Measurements from ENCODE around the gene PIR. TPM values are rescaled to one million over a fixed set of nuclear protein-coding genes. Genes with fewer than 3 reads are reported as not detected.

Gene PIR
- total RNA-seq, 2 donors from 2014 or later, result 13.5 to 47.4 TPM

DNA sequence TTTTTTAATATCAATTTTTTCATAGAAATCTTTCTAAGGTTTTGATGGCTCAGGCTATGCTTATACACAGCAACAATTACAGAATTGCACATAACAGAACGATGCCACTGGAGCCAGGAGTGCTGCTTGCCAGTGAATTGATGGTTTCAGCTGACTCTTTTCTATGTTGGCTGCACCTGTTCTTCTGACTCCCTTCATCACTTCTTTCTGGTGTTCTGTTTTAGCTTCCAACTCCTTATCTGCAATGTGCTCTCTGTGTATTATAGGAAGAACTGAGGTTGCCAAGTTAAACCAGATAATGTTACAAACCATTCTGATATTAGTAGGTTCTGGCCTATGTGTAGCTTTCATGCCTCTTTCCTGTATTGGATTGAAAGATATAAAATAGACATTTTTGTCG, 97.3 kb downstream of the PIR start:
- DNase-seq (ENCODE audit: low spot score) (no peak), ATAC-seq (ENCODE audit: insufficient number of reproducible peaks, low FRiP score, low read depth) (no peak)
- H3K4me3 ChIP-seq, result no peak overlapping the region
- TF ChIP-seq, protein P1, sequence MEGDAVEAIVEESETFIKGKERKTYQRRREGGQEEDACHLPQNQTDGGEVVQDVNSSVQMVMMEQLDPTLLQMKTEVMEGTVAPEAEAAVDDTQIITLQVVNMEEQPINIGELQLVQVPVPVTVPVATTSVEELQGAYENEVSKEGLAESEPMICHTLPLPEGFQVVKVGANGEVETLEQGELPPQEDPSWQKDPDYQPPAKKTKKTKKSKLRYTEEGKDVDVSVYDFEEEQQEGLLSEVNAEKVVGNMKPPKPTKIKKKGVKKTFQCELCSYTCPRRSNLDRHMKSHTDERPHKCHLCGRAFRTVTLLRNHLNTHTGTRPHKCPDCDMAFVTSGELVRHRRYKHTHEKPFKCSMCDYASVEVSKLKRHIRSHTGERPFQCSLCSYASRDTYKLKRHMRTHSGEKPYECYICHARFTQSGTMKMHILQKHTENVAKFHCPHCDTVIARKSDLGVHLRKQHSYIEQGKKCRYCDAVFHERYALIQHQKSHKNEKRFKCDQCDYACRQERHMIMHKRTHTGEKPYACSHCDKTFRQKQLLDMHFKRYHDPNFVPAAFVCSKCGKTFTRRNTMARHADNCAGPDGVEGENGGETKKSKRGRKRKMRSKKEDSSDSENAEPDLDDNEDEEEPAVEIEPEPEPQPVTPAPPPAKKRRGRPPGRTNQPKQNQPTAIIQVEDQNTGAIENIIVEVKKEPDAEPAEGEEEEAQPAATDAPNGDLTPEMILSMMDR (IDR thresholded peaks at IDR 0.05), result no peak
- no peaks in the 10 kb centered on the region for H3K27me3 ChIP-seq (replicated peaks; ENCODE audit: insufficient read depth)
- H3K36me3 ChIP-seq, result no peaks in the 10 kb centered on the region
- no peaks in the 10 kb centered on the region for H3K9me3 ChIP-seq
- H3K27ac ChIP-seq, result no peak overlapping the region
- peaks cover 0 to 6% of the 10 kb centered on the region in 2 donors for H3K4me1 ChIP-seq (ENCODE audit: control insufficient read depth in 1 of 2, low read depth in 2 of 2)

DNA sequence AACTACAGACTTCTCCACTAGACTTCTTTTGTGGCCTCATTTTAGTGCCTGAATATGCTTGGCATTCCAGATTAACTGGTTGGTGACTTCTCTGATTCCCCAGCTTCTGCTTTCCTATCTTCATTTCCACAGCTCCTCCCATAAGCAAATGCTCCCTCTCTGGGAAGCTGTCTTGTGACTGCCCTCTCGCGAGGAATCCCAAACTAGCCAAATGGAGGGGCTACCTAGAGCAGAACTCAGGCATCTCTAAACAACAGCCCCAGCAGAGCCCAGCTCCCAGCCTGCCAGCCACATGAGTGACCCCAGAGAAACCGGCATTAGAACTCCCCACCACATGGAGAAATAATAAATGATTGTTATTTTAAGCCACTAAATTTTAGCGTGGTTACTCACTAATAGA, 101.3 kb downstream of the PIR start:
- TF ChIP-seq, protein P1 (IDR thresholded peaks at IDR 0.05), result no peak
- no peaks in the 10 kb centered on the region for H3K9me3 ChIP-seq

DNA sequence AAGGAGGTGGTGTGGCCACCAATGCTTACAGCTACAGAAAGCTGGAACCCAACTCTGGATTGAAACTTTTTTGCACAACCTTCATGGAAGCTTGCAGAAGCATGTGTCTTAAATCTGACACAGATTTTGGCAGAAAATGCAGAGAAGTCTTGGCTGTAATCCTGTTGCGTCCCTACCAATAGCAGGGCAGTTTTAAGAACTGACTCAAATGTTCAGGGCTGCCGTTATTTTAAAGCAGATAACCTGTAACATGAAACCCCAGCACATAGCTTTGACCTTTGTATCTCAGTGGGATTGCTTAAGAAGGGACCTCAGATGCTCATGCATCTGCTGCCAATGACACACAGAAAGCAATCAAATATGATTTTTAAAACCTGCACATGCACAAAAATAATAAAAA, 108.8 kb downstream of the PIR start, which contains the start of gene VEGFD:
VEGFD (minus strand) TSS at position 110 of the 400 bp plus-strand sequence. CDS start 467 bp downstream, outside the sequence.
- Histone ChIP-seq H3K27ac (no peak within 1 kb of the TSS), H3K4me3 (no peak within 1 kb of the TSS), H3K9me3 (no peaks in the 10 kb centered on the region), H3K27me3 (replicated peaks; ENCODE audit: insufficient read depth) (no peaks in the 10 kb centered on the region), H3K36me3 (no peaks in the 10 kb centered on the region), H3K4me1 (ENCODE audit: control insufficient read depth in 1 of 2, low read depth in 2 of 2) (no peaks in the 10 kb centered on the region)
- DNase-seq (ENCODE audit: low spot score) (no peak), ATAC-seq (ENCODE audit: insufficient number of reproducible peaks, low FRiP score, low read depth) (no peak)
- TF ChIP-seq, protein P1 (IDR thresholded peaks at IDR 0.05), result no peak

More for the DNA sequence above, 101.3 kb downstream of the PIR start:
- DNase-seq (ENCODE audit: low spot score), result no peak
- ATAC-seq (ENCODE audit: insufficient number of reproducible peaks, low FRiP score, low read depth), result no peak
- no peak overlapping the region for H3K27ac ChIP-seq
- H3K27me3 ChIP-seq (replicated peaks; ENCODE audit: insufficient read depth), result no peaks in the 10 kb centered on the region
- no peaks in the 10 kb centered on the region for H3K36me3 ChIP-seq
- H3K4me1 ChIP-seq (ENCODE audit: control insufficient read depth in 1 of 2, low read depth in 2 of 2), result peaks cover 0 to 6% of the 10 kb centered on the region in 2 donors
- H3K4me3 ChIP-seq, result no peak overlapping the region

DNA sequence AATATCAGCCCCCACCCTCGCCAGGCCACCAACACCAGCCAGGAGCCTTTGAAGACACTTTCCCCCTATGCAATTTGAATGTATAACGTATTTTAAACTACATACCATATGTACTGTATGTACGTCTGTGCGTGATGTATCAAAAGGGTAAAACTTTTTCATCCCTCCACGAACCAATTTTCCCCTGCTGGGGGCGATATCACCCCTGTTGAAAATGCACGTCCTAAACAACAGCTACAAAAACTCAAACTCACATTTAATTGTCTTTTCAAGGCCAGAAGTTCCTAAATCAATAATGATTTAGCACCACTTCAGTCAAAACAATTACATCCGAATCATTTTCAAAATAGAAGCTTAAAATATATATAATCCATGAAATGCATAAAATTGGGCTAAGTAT, 110.3 kb downstream of the PIR start:
- no peak overlapping the region for H3K4me3 ChIP-seq
- no peaks in the 10 kb centered on the region for H3K9me3 ChIP-seq
- no peak for ATAC-seq (ENCODE audit: insufficient number of reproducible peaks, low FRiP score, low read depth)

DNA sequence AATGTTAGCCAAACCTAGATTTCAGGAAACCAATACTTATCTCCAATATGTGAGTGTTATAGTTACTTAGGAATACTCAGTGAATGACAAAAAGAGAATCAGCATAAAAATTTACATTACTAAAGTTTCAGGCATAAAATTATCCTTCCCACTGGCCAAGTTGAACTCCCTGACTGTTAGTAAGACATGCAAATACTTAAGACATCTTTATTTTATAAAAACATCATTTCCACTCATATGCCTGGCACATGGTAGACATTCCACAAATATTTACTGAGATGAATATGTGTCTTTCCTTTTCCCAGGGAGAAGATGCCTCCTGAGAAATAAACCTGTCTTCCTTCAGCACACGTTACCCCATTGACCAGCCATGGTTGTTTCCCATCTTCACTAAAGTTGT, 116.2 kb downstream of the PIR start:
- H3K9me3 ChIP-seq, result no peaks in the 10 kb centered on the region
- TF ChIP-seq, protein P1 (IDR thresholded peaks at IDR 0.05), result no peak

More for the DNA sequence above, 110.3 kb downstream of the PIR start:
- H3K36me3 ChIP-seq, result no peaks in the 10 kb centered on the region
- no peaks in the 10 kb centered on the region for H3K27me3 ChIP-seq (replicated peaks; ENCODE audit: insufficient read depth)
- no peaks in the 10 kb centered on the region for H3K4me1 ChIP-seq (ENCODE audit: control insufficient read depth in 1 of 2, low read depth in 2 of 2)
- no peak overlapping the region for H3K27ac ChIP-seq
- TF ChIP-seq, protein P1 (IDR thresholded peaks at IDR 0.05), result no peak
- no peak for DNase-seq (ENCODE audit: low spot score)

More for the DNA sequence above, 116.2 kb downstream of the PIR start:
- no peaks in the 10 kb centered on the region for H3K27me3 ChIP-seq (replicated peaks; ENCODE audit: insufficient read depth)
- H3K4me3 ChIP-seq, result no peak overlapping the region
- H3K27ac ChIP-seq, result no peak overlapping the region
- no peaks in the 10 kb centered on the region for H3K4me1 ChIP-seq (ENCODE audit: control insufficient read depth in 1 of 2, low read depth in 2 of 2)
- DNase-seq (ENCODE audit: low spot score), result no peak
- ATAC-seq (ENCODE audit: insufficient number of reproducible peaks, low FRiP score, low read depth), result no peak
- no peaks in the 10 kb centered on the region for H3K36me3 ChIP-seq
